Measurements from ENCODE around the gene CCL27.

- TF ChIP-seq EP300 (IDR thresholded peaks at IDR 0.05) (no peak), CTCF (IDR thresholded peaks at IDR 0.05) (no peak), POLR2A (IDR thresholded peaks at IDR 0.05; ENCODE audit: low read depth) (no peak)
These were observed 33.6 kb downstream of the CCL27 start, which contains the start of gene ARID3C for GRCh38 chr9:34628656-34629490.
